GM12878 (cell line): ENCODE results near the gene CLK1.

Source experiments
- ASH2L ChIP-seq: fragments of 300-600, 200-600 bp; sonication (generic); IDR thresholded peaks from 2 replicates; pipeline ENCODE4 v1.6.1; 2017; ENCODE audit warnings: low read depth, mild to moderate bottlenecking, borderline replicate concordance
- BRCA1 ChIP-seq: IDR thresholded peaks from 2 replicates; pipeline ENCODE4 v1.6.1; 2011; ENCODE audit warnings: low read depth, low read length, improper control_type of control experiment
- CREB1 ChIP-seq: IDR thresholded peaks from 2 replicates; pipeline ENCODE4 v1.6.1; 2012; ENCODE audit warnings: low read depth, mild to moderate bottlenecking, inconsistent platforms
- CTCF ChIP-seq, 3 experiments: IDR thresholded peaks in 2 of 3; conservative IDR thresholded peaks in 1 of 3; 2 replicates each; pipeline ENCODE4 v1.5.1; 2011; ENCODE audit warnings: low read depth in 3 of 3, low read length in 3 of 3, mild to moderate bottlenecking in 3 of 3, control low read depth in 2 of 3, moderate library complexity in 2 of 3, inconsistent platforms in 1 of 3, mixed read lengths in 1 of 3; ENCODE audit not compliant: control insufficient read depth in 2 of 3, insufficient read depth in 1 of 3; ENCODE audit errors: extremely low read depth in 1 of 3
- EZH2 ChIP-seq: IDR thresholded peaks from 2 replicates; pipeline ENCODE4 v1.6.1; 2012; ENCODE audit warnings: low read depth, mild to moderate bottlenecking, control low read depth, inconsistent platforms, low read length, borderline replicate concordance; ENCODE audit not compliant: control insufficient read depth
- HDAC6 ChIP-seq: fragments of 200-600 bp; sonication (generic); IDR thresholded peaks from one replicate; pipeline ENCODE4 v1.8.0; 2017; ENCODE audit warnings: antibody characterized with exemption; ENCODE audit not compliant: unreplicated experiment
- IKZF2 ChIP-seq, 2 experiments: fragments of 450-650 bp; IDR thresholded peaks; 2 replicates each; pipeline ENCODE4 v1.6.1; 2017; ENCODE audit warnings: mild to moderate bottlenecking in 2 of 2, moderate library complexity in 2 of 2
- KDM1A ChIP-seq: fragments of 200-600 bp; sonication (generic); IDR thresholded peaks from 2 replicates; pipeline ENCODE4 v1.6.1; 2016; ENCODE audit warnings: borderline replicate concordance
- SMAD1 ChIP-seq: fragments of 450-650 bp; IDR thresholded peaks from 2 replicates; pipeline ENCODE4 v1.6.1; 2018; ENCODE audit warnings: mild to moderate bottlenecking, low read depth; ENCODE audit not compliant: partially characterized antibody
- TCF7 ChIP-seq: IDR thresholded peaks from 2 replicates; pipeline ENCODE4 v1.6.1; 2014; ENCODE audit warnings: antibody characterized with exemption, borderline replicate concordance
- YY1 ChIP-seq: IDR thresholded peaks from 2 replicates; pipeline ENCODE4 v1.6.1; 2011; ENCODE audit warnings: low read depth, mild to moderate bottlenecking, low read length

DNA sequence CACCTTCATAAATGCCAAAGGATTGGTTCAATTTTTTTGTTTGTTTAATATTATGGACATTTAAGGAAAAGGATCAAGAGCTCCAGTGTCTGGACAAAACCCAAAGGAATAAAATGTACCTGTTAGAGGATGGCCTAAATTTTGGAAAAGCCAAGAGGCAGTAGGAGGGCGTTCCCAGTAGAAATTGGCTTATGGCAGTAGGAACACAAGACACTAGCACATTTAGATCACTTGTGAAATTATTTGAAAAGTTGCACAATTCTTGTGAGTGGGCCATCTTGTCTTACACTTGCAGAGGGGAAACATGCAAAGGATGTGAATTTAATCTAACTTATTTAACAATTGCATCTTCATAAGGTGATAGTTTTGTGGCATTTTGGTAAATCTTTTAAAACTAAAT, 49.5 kb downstream of the CLK1 start:
- TF ChIP-seq IKZF2 (IDR thresholded peaks at IDR 0.05) (no peak), HDAC6 (no peak), EZH2 (no peak), CREB1 (no peak), ASH2L (no peak), KDM1A (no peak), YY1 (no peak), CTCF (IDR thresholded peaks at IDR 0.05 in 2 of 3, conservative IDR thresholded peaks at IDR 0.05 in 1 of 3; ENCODE audit: control insufficient read depth in 2 of 3, extremely low read depth in 1 of 3, insufficient read depth in 1 of 3, low read depth in 3 of 3, low read length in 3 of 3) (no peak), SMAD1 (no peak), BRCA1 (no peak), TCF7 (no peak)
